GM12878 (cell line): ENCODE results near the gene SPPL2B.

ENCODE experiments used
- CTCF ChIP-seq, 3 experiments: IDR thresholded peaks in 2 of 3; conservative IDR thresholded peaks in 1 of 3; 2 replicates each; pipeline ENCODE4 v1.5.1; 2011; ENCODE audit warnings: low read depth in 3 of 3, low read length in 3 of 3, mild to moderate bottlenecking in 3 of 3, control low read depth in 2 of 3, moderate library complexity in 2 of 3, inconsistent platforms in 1 of 3, mixed read lengths in 1 of 3; ENCODE audit not compliant: control insufficient read depth in 2 of 3, insufficient read depth in 1 of 3; ENCODE audit errors: extremely low read depth in 1 of 3
- TCF12 ChIP-seq: IDR thresholded peaks from 2 replicates; pipeline ENCODE4 v1.6.1; 2011; ENCODE audit warnings: low read depth, mild to moderate bottlenecking, low read length

- TF ChIP-seq CTCF (IDR thresholded peaks at IDR 0.05 in 2 of 3, conservative IDR thresholded peaks at IDR 0.05 in 1 of 3; ENCODE audit: control insufficient read depth in 2 of 3, extremely low read depth in 1 of 3, insufficient read depth in 1 of 3, low read depth in 3 of 3, low read length in 3 of 3) (no peak), TCF12 (no peak)
Observed at GRCh38 chr19:2398735-2399305, 70.3 kb downstream of the SPPL2B start.
